Tibial nerve (tissue), 4 donors: ENCODE results near the gene WDR83. TPM values are rescaled to one million over a fixed set of nuclear protein-coding genes. Genes with fewer than 3 reads are reported as not detected.

Experiments
- DNase-seq, 2 donors: peaks; one replicate each; pipeline ENCODE4 v3.0.0-alpha.2; 2019; ENCODE audit warnings: low spot score in 2 of 2
- H3K27ac ChIP-seq, 4 donors: fragments of 200-600 bp; sonication (generic) in 3 of 4; one replicate each; pipeline ENCODE4 v1.5.1; 2017 to 2019; ENCODE audit warnings: mild to moderate bottlenecking in 1 of 4
- H3K27me3 ChIP-seq, 2 donors: fragments of 200-600 bp; sonication (generic) in 1 of 2; one replicate each; pipeline versions ENCODE4 v1.5.1 to v1.6.0; 2017 to 2019
- H3K36me3 ChIP-seq, 3 donors: fragments of 200-600 bp; sonication (generic); one replicate each; pipeline ENCODE4 v1.5.1; 2018 to 2019
- H3K4me1 ChIP-seq, 4 donors: fragments of 200-600 bp; sonication (generic) in 3 of 4; one replicate each; pipeline ENCODE4 v1.5.1; 2017 to 2019
- H3K4me3 ChIP-seq, 4 donors: fragments of 200-600 bp; sonication (generic) in 3 of 4; one replicate each; pipeline ENCODE4 v1.5.1; 2017 to 2019; ENCODE audit warnings: mild to moderate bottlenecking in 1 of 4, moderate library complexity in 1 of 4
- H3K9me3 ChIP-seq, 4 donors: fragments of 200-600 bp; sonication (generic) in 3 of 4; one replicate each; pipeline ENCODE4 v1.5.1; 2017 to 2019
- EP300 ChIP-seq, 2 donors: sonication (generic); formaldehyde crosslinking; IDR thresholded peaks; one replicate each; pipeline ENCODE4 v1.6.1; 2017; ENCODE audit warnings: antibody characterized with exemption in 2 of 2, mild to moderate bottlenecking in 1 of 2
- POLR2A ChIP-seq, 2 donors: fragments of 450-650 bp; IDR thresholded peaks; one replicate each; pipeline ENCODE4 v1.6.1; 2017; ENCODE audit warnings: antibody characterized with exemption in 2 of 2, mild to moderate bottlenecking in 2 of 2, moderate library complexity in 2 of 2
- WGBS, 2 donors: methylation state at CpG; one replicate each; pipeline ENCODE4 v1.1.5; 2018; 5-methylcytosine and 5-hydroxymethylcytosine counted together
- total RNA-seq, 4 donors: library from RNA; depleted of rRNA; stranded (reverse); fragments of >200 nt; gene quantifications; one replicate each; pipeline ENCODE4 v1.1.0, GENCODE V29; 2016
- TF ChIP-seq, protein P1 (sequence below), 5 experiments: fragments of 200-600 bp in 3 of 5; fragments of 450-650 bp in 2 of 5; sonication (generic) in 3 of 5; IDR thresholded peaks; one replicate each; pipeline ENCODE4 v1.5.1; 2016 to 2019; ENCODE audit warnings: antibody characterized with exemption in 5 of 5, mild to moderate bottlenecking in 3 of 5, moderate library complexity in 2 of 5

WDR83 gene
- total RNA-seq, 4 donors from 2014 or later, result 7.9 to 19.8 (median 16.8) TPM

DNA sequence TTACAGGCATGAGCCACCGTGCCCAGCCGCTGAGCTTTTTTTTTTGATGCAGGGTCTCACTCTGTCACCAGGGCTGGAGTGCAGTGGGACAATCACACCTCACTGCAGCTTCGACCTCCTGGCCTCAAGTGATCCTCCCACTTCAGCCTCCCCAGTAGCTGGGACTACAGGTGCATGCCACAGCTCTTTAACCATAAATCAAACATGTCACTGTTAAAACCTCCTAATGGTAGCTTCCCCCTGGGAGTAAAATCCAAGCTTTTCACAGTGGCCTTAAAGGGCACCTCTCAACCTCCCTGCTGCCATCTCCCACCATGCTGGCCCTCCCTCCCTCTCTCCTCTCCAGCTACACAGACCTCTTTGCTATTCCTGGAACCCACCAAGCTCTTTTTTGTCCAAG lies 19.2 kb downstream of the WDR83 start:
- no peak overlapping the region for H3K27ac ChIP-seq
- DNase-seq, result no peak
- TF ChIP-seq POLR2A (IDR thresholded peaks at IDR 0.05), result no peak
- no peak for TF ChIP-seq EP300 (IDR thresholded peaks at IDR 0.05)
- TF ChIP-seq, protein P1, sequence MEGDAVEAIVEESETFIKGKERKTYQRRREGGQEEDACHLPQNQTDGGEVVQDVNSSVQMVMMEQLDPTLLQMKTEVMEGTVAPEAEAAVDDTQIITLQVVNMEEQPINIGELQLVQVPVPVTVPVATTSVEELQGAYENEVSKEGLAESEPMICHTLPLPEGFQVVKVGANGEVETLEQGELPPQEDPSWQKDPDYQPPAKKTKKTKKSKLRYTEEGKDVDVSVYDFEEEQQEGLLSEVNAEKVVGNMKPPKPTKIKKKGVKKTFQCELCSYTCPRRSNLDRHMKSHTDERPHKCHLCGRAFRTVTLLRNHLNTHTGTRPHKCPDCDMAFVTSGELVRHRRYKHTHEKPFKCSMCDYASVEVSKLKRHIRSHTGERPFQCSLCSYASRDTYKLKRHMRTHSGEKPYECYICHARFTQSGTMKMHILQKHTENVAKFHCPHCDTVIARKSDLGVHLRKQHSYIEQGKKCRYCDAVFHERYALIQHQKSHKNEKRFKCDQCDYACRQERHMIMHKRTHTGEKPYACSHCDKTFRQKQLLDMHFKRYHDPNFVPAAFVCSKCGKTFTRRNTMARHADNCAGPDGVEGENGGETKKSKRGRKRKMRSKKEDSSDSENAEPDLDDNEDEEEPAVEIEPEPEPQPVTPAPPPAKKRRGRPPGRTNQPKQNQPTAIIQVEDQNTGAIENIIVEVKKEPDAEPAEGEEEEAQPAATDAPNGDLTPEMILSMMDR (IDR thresholded peaks at IDR 0.05), result no peak
- H3K4me3 ChIP-seq, result no peak overlapping the region
- H3K4me1 ChIP-seq, result peaks cover 0 to 7% (median 2%) of the 10 kb centered on the region in 4 donors
- H3K9me3 ChIP-seq, result no peaks in the 10 kb centered on the region
- peaks cover 0 to 32% (median 0%) of the 10 kb centered on the region in 3 donors for H3K36me3 ChIP-seq
- no peaks in the 10 kb centered on the region for H3K27me3 ChIP-seq
- 77 to 83% methylated on average over 3 of the region's 3 CpGs for WGBS, 2 donors

DNA sequence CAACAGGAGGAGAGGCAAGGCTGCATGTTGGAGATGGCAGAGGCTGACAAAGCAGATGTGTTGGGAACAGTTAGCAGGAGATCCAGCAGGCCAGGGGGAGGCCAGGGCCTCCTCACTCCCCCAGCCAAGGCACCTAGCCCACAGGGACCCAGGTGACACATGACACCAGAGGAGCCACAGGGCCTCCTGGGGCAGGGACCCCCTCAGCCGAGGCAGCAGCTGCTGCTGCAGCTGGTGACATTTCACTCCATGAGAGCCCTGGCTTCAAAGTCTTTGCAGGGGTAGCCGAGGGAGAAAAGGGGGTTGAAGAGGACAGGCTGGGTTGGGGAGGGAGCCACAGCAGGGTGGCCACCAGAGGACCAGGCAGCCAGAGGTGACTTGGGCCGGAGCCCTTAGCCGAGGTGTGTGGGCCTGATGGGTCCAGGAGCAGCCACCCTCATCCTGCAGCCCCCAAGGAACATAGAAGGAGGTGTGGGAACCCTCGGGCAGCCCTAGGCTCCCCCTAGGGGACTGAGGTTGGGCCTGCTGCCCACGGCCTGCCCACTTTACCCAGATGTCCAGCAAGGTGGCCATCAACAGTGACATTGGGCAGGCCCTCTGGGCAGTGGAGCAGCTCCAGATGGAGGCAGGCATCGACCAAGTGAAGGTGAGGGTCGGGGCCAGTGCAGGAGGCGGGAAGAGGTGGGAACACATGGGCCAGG lies 21.0 kb downstream of the WDR83 start, which contains the start of gene GNG14:
Gene GNG14, plus strand, starts transcription at position 503 of the 701 bp plus-strand sequence. Its CDS starts 51 bp downstream, at position 554.
- Histone ChIP-seq H3K36me3 (peaks cover 0 to 32% (median 0%) of the 10 kb centered on the region in 3 donors), H3K27me3 (no peaks in the 10 kb centered on the region), H3K4me1 (no peaks in the 10 kb centered on the region), H3K9me3 (no peaks in the 10 kb centered on the region), H3K4me3 (no peak within 1 kb of the TSS), H3K27ac (no peak within 1 kb of the TSS)
- WGBS, 2 donors, result 72 to 80% methylated on average over 8 to 9 of the region's 9 CpGs
- TF ChIP-seq POLR2A (IDR thresholded peaks at IDR 0.05), result no peak
- TF ChIP-seq EP300 (IDR thresholded peaks at IDR 0.05), result no peak
- TF ChIP-seq, protein P1 (IDR thresholded peaks at IDR 0.05), result no peak
- no peak for DNase-seq

DNA sequence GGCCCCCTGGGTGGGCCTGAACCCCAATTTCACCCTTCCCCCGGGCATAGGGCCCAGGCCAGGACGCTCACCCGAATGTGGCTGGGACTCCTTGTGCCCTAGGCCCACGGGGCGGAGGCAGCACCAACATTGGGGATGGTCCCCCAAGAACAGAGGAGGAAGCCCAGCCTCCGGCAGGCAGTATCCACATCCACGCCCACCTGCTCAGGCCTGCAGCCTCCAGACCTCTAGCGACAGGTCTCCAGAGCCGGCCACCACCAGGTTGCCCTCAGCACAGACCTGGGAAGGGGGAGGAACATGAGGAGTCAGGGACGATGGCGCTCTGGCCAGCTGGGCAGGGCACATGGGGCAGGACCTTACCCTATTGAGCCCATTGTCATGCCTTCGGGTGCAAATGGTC lies 22.4 kb downstream of the WDR83 start:
- TF ChIP-seq POLR2A (IDR thresholded peaks at IDR 0.05) (no peak), EP300 (IDR thresholded peaks at IDR 0.05) (no peak)
- TF ChIP-seq, protein P1 (IDR thresholded peaks at IDR 0.05), result no peak
- H3K4me1 ChIP-seq, result no peaks in the 10 kb centered on the region
- DNase-seq, result no peak
- H3K27me3 ChIP-seq, result no peaks in the 10 kb centered on the region
- peaks cover 0 to 32% (median 0%) of the 10 kb centered on the region in 3 donors for H3K36me3 ChIP-seq
- H3K4me3 ChIP-seq, result no peak overlapping the region
- 91 to 92% methylated on average over 6 to 12 of the region's 12 CpGs for WGBS, 2 donors
- no peak overlapping the region for H3K27ac ChIP-seq
- H3K9me3 ChIP-seq, result no peaks in the 10 kb centered on the region

DNA sequence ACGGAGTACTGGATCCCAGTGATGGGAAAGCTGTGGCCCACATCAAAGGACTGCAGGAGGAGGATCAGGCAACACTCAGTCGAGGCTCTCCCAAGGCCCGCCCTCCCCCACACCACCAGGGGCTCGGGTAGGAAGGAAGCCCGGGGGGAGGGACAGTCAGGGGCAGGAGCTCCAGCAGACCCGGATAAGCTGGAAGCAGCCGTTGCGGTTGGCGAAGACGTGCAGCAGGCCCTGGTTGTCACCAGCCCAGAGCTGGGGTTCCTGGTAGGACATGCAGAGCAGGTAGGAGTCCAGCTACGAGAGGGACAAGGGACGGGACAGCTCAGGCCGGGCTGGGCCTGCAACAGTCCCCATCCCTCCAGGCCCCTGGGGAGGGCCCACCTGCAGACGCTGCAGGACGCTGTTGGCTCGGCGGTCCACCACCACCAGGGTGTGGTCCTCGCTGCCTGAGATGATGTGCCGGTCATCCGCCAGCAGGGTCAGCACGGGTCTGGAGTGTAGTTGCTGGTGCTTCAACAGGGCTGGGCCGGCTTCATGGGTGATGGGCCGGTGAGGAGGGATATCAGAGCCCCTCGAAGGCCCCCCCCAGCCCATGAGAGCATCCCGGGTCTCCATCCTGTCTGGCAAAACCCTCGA lies 23.1 kb downstream of the WDR83 start:
- Histone ChIP-seq H3K4me3 (no peak overlapping the region), H3K4me1 (peaks cover 0 to under 1% (median 0%) of the 10 kb centered on the region in 4 donors), H3K27me3 (no peaks in the 10 kb centered on the region), H3K27ac (no peak overlapping the region), H3K9me3 (no peaks in the 10 kb centered on the region), H3K36me3 (peaks cover 0 to 32% (median 0%) of the 10 kb centered on the region in 3 donors)
- DNase-seq, result no peak
- TF ChIP-seq EP300 (IDR thresholded peaks at IDR 0.05) (no peak), POLR2A (IDR thresholded peaks at IDR 0.05) (no peak)
- TF ChIP-seq, protein P1 (IDR thresholded peaks at IDR 0.05), result no peak
- 71 to 86% methylated on average over 12 to 18 of the region's 26 CpGs for WGBS, 2 donors

DNA sequence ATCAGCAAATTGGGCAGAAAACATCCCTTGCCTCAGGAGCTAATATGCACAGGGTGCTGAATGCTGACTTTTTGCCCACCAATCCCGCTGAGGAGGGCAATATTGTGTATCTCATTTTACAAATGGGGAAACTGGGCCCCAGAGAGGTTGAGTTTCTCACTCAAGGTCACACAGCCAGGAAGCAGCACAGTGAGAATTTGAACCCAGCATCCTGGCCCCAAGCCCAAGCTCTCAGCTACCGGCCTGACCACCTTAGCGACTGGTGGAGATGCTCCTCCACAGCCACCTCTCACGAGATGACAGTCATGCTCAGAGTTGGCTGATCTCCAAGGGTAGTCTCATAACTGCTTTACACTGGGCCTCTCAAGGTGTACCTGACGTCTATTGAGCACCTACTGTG lies 26.4 kb downstream of the WDR83 start:
- Histone ChIP-seq H3K4me1 (peaks cover 0 to 23% (median 11%) of the 10 kb centered on the region in 4 donors), H3K36me3 (peaks cover 0 to 26% (median 0%) of the 10 kb centered on the region in 3 donors), H3K4me3 (no peak overlapping the region), H3K27me3 (no peaks in the 10 kb centered on the region), H3K9me3 (no peaks in the 10 kb centered on the region), H3K27ac (no peak overlapping the region)
- TF ChIP-seq POLR2A (IDR thresholded peaks at IDR 0.05) (no peak), EP300 (IDR thresholded peaks at IDR 0.05) (no peak)
- TF ChIP-seq, protein P1 (IDR thresholded peaks at IDR 0.05), result no peak
- no peak for DNase-seq
- WGBS, 2 donors, result 88 to 100% methylated on average over 5 of the region's 5 CpGs
